ENCODE results near the gene GNA15.

Gene GNA15

GRCh38 chr19:3122512-3122870 is 13.3 kb upstream of the GNA15 start:
- DNase-seq, result no peak

GRCh38 chr19:3123088-3123721 is 12.6 kb upstream of the GNA15 start:
- DNase-seq, result no peak

- DNase-seq, result no peak
Observed at GRCh38 chr19:3123956-3124355, 11.9 kb upstream of the GNA15 start.

GRCh38 chr19:3124630-3125029 is 11.2 kb upstream of the GNA15 start:
- no peak for DNase-seq

GRCh38 chr19:3125900-3126524 is 9.8 kb upstream of the GNA15 start:
- peak; percentile 76 for DNase-seq

GRCh38 chr19:3129112-3129511 is 6.7 kb upstream of the GNA15 start:
- peak; percentile 55 for DNase-seq

GRCh38 chr19:3131168-3131567 is 4.7 kb upstream of the GNA15 start:
- DNase-seq, result peak; percentile 44

GRCh38 chr19:3132971-3133792 is 2.7 kb upstream of the GNA15 start:
- peak; percentile 87 for DNase-seq

- no peak for DNase-seq
Observed at GRCh38 chr19:3133793-3134116, 2.1 kb upstream of the GNA15 start.

GRCh38 chr19:3136684-3137055 is 837 bp downstream of the GNA15 start:
- DNase-seq, result no peak

- no peak for DNase-seq
Observed at GRCh38 chr19:3137119-3137518, 1.3 kb downstream of the GNA15 start.

- DNase-seq, result no peak
Observed at GRCh38 chr19:3138268-3138667, 2.4 kb downstream of the GNA15 start.

GRCh38 chr19:3140667-3141038 is 4.8 kb downstream of the GNA15 start:
- peak; percentile 30 for DNase-seq

GRCh38 chr19:3142292-3142670 is 6.4 kb downstream of the GNA15 start:
- DNase-seq, result no peak

- no peak for DNase-seq
Observed at GRCh38 chr19:3142781-3143337, 7.0 kb downstream of the GNA15 start.

GRCh38 chr19:3145909-3146676 is 10.3 kb downstream of the GNA15 start:
- DNase-seq, result no peak

GRCh38 chr19:3146677-3147100 is 10.9 kb downstream of the GNA15 start:
- peak; percentile 68 for DNase-seq

- no peak for DNase-seq
Observed at GRCh38 chr19:3148503-3148902, 12.7 kb downstream of the GNA15 start.

- DNase-seq, result no peak
Observed at GRCh38 chr19:3149089-3149488, 13.3 kb downstream of the GNA15 start.

GRCh38 chr19:3149526-3150505 is 14.0 kb downstream of the GNA15 start:
- no peak for DNase-seq

GRCh38 chr19:3150739-3151329 is 15.0 kb downstream of the GNA15 start:
- no peak for DNase-seq

All from CD4-positive, alpha-beta T cell treated with Interleukin-21 for 1 hour (primary cell).